Activated T-cell treated with anti-CD3 and anti-CD28 coated beads, Interleukin-2, amount 50 U/mL, for 4 hours (primary cell): ENCODE data around the gene CMSS1. TPM values are rescaled to one million over a fixed set of nuclear protein-coding genes. Genes with fewer than 3 reads are reported as not detected.

Source experiments
- ATAC-seq, 2 donors: fragments of 200-7000 bp; cut with Tn5 transposase; one replicate each; pipeline ENCODE4 v1.10.0; 2021
- DNase-seq: peaks from one replicate; pipeline ENCODE4 v3.0.0-alpha.2; 2020
- H3K27me3 Mint-ChIP-seq: one replicate; pipeline ENCODE4 v1.8.0; 2021; ENCODE audit warnings: low read depth, mixed read lengths
- H3K36me3 Mint-ChIP-seq: one replicate; pipeline ENCODE4 v1.8.0; 2022; ENCODE audit warnings: mixed read lengths; ENCODE audit not compliant: insufficient read depth
- H3K4me1 Mint-ChIP-seq: one replicate; pipeline ENCODE4 v1.8.0; 2021; ENCODE audit warnings: low read depth, mixed read lengths
- H3K4me3 Mint-ChIP-seq: one replicate; pipeline ENCODE4 v1.8.0; 2021; ENCODE audit warnings: mild to moderate bottlenecking, moderate library complexity, mixed read lengths
- H3K9me3 Mint-ChIP-seq: one replicate; pipeline ENCODE4 v1.8.0; 2021; ENCODE audit warnings: mixed read lengths
- total RNA-seq, 3 donors: library from RNA; stranded (reverse); gene quantifications; one replicate each; pipeline ENCODE4 v1.2.1, GENCODE V29; 2021

The CMSS1 gene
- total RNA-seq, 3 donors from 2014 or later, result 126 to 157 (median 136) TPM

DNA sequence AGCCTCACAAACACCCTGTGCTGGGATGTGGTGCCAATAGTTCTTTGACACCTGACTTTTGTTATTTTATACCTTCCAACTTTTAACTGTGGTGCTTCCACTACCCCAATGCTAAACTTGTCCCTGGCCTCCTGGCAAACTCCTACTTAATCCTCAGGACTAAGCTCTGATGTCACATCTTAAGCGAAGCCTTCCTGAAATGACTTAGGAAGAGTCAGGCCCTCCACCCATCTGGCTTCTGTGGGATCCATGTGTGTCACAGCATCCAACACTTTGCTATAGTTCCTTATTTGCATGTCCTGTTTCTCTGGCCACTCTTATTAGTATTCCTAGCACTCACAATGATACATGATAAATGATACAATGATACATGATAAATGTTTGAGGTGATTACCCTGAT is 163.5 kb downstream of the CMSS1 start:
- no peaks in the 10 kb centered on the region for H3K4me1 Mint-ChIP-seq
- H3K27me3 Mint-ChIP-seq, result no peaks in the 10 kb centered on the region
- peaks cover 8% of the 10 kb centered on the region for H3K9me3 Mint-ChIP-seq
- H3K4me3 Mint-ChIP-seq, result no peak overlapping the region
- DNase-seq (no peak), ATAC-seq (no peak)
- H3K36me3 Mint-ChIP-seq, result peaks cover 12% of the 10 kb centered on the region

- no peak for DNase-seq
- no peak for ATAC-seq
- Mint-ChIP-seq H3K27me3 (no peaks in the 10 kb centered on the region), H3K9me3 (no peaks in the 10 kb centered on the region), H3K4me3 (no peak overlapping the region), H3K4me1 (no peaks in the 10 kb centered on the region), H3K36me3 (peaks cover 5% of the 10 kb centered on the region)
These were observed 165.0 kb downstream of the CMSS1 start for GRCh38 chr3:99982650-99983049.

DNA sequence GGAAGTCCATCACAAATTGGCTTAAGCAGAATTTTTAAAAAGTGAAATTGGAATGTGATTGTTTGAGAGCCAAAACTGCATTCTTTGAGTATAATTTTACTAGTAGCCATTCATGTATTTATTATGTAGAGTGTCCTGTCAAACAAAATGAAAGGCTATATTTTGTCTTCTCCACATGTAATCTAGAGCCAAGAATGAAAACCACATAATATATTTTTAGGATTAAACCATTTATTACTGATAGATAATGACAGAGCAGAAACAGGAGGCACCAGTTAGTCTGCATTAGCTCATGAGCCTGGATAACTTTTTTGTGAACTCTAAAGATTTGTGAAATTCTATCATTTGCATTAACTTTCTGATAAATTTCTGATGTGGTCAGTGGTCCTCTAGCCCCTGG is 166.5 kb downstream of the CMSS1 start:
- no peaks in the 10 kb centered on the region for H3K27me3 Mint-ChIP-seq
- H3K4me1 Mint-ChIP-seq, result no peaks in the 10 kb centered on the region
- H3K4me3 Mint-ChIP-seq, result no peak overlapping the region
- H3K36me3 Mint-ChIP-seq, result peaks cover 5% of the 10 kb centered on the region
- ATAC-seq, result no peak
- no peaks in the 10 kb centered on the region for H3K9me3 Mint-ChIP-seq
- no peak for DNase-seq

DNA sequence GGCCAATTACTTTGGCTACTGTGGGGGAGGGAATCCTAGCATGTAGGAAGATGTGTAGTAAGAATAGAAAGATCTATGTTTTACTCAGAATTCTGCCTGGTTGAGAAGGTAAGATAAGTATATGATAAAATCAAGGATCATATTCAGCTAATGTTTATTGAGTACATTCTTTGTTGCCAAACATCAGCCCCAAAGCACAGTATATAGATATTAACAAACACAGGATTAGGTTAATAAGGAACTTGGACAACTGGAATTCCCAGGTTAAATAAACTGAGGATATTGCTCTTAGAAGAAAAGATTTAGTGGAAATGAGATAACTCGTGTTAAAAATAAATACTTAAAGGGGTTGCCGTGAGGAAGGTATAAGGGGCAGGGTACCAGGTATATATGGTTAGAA is 167.0 kb downstream of the CMSS1 start:
- Mint-ChIP-seq H3K36me3 (peaks cover 5% of the 10 kb centered on the region), H3K27me3 (no peaks in the 10 kb centered on the region), H3K4me1 (no peaks in the 10 kb centered on the region), H3K9me3 (no peaks in the 10 kb centered on the region), H3K4me3 (no peak overlapping the region)
- no peak for DNase-seq
- ATAC-seq, result no peak

DNA sequence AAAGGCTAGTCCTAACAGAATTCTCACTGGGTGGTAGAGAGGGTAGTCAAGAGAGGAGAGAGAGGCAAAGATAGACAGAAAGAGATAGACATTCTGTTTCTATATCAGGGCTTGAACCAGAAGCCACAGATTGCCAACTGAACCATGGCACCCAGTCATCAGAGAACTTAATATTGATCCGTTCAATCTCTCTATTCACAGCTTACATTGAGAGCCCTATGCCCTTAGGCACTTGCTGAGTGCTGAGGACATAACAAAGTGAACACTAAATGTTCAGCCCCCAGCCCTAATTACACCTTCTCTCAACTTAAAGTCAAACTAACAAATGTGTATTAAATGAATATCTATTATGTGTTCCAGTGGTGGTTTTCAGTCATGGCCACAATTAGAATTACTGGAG is 172.5 kb downstream of the CMSS1 start:
- no peak overlapping the region for H3K4me3 Mint-ChIP-seq
- DNase-seq (no peak), ATAC-seq (no peak)
- H3K27me3 Mint-ChIP-seq, result no peaks in the 10 kb centered on the region
- H3K9me3 Mint-ChIP-seq, result peaks cover 19% of the 10 kb centered on the region
- peaks cover 20% of the 10 kb centered on the region for H3K36me3 Mint-ChIP-seq
- H3K4me1 Mint-ChIP-seq, result no peaks in the 10 kb centered on the region

DNA sequence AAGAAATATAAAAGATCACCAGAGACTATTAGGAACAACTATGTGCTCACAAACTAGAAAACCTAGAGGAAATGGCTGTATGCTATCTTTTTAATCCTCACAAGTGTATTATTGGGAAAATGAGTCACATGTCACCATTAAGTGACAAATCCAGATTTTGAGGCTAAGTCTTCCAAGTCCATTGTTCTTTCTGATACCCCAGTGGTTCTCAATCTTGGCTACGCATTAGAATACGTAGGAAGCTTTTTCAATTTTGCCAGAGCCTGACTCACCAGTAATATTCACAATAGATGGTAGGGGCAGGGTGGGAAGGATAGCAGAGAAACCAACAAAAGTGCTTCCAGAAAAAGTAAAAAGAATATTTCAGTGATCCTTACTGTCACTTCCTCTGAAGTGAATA is 179.6 kb downstream of the CMSS1 start:
- Mint-ChIP-seq H3K4me3 (no peak overlapping the region), H3K27me3 (no peaks in the 10 kb centered on the region), H3K9me3 (peaks cover 18% of the 10 kb centered on the region), H3K36me3 (peaks cover 29% of the 10 kb centered on the region), H3K4me1 (no peaks in the 10 kb centered on the region)
- no peak for DNase-seq
- no peak for ATAC-seq

GRCh38 chr3:99999536-99999935 is 181.9 kb downstream of the CMSS1 start:
- peaks cover 10% of the 10 kb centered on the region for H3K36me3 Mint-ChIP-seq
- H3K9me3 Mint-ChIP-seq, result no peaks in the 10 kb centered on the region
- ATAC-seq, result no peak
- H3K4me3 Mint-ChIP-seq, result no peak overlapping the region
- H3K27me3 Mint-ChIP-seq, result no peaks in the 10 kb centered on the region
- H3K4me1 Mint-ChIP-seq, result peaks cover 2% of the 10 kb centered on the region
- no peak for DNase-seq

- Mint-ChIP-seq H3K27me3 (no peaks in the 10 kb centered on the region), H3K4me1 (peaks cover 2% of the 10 kb centered on the region), H3K36me3 (peaks cover 7% of the 10 kb centered on the region), H3K9me3 (no peaks in the 10 kb centered on the region), H3K4me3 (no peak overlapping the region)
- ATAC-seq, result no peak
- no peak for DNase-seq
These were observed 183.4 kb downstream of the CMSS1 start for GRCh38 chr3:100001083-100001482.

DNA sequence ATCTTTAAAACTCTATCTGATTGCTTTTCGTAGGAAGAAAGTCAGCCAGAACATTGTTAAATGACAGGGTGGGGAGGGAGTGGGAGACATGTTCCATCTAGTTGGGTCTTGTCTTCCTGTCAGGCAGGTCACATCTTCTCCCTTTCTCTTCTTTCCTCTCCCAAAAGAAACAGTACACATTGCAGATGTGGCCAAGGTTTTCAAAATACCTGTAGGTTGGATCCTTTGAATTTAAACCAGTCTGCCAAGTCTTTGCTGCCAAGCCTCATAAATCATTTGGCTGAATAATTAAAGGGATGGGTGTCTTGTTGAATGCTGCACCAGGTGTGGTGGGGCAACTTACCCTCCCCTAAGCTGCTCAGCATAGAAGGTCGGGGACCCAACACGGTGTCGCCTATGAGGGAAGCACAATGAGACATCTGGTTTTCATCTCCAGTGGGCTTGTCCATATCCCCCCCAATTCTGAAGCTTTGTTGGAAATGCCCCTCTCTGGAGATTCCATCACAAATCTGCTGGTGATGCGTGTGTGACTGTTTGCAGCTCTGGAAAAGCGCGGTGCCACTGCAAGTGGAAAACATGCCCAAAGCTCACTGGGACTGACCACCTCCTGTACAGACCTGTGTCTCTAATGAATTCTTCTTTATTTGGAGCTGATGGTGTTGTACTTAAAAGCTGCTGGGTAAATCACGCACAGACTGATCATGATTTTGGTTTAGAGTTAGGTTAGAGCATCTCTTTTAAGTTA is 184.0 kb downstream of the CMSS1 start:
- peaks cover 2% of the 10 kb centered on the region for H3K4me1 Mint-ChIP-seq
- no peaks in the 10 kb centered on the region for H3K9me3 Mint-ChIP-seq
- DNase-seq (no peak), ATAC-seq (no peak)
- no peaks in the 10 kb centered on the region for H3K27me3 Mint-ChIP-seq
- no peak overlapping the region for H3K4me3 Mint-ChIP-seq
- peaks cover 4% of the 10 kb centered on the region for H3K36me3 Mint-ChIP-seq

DNA sequence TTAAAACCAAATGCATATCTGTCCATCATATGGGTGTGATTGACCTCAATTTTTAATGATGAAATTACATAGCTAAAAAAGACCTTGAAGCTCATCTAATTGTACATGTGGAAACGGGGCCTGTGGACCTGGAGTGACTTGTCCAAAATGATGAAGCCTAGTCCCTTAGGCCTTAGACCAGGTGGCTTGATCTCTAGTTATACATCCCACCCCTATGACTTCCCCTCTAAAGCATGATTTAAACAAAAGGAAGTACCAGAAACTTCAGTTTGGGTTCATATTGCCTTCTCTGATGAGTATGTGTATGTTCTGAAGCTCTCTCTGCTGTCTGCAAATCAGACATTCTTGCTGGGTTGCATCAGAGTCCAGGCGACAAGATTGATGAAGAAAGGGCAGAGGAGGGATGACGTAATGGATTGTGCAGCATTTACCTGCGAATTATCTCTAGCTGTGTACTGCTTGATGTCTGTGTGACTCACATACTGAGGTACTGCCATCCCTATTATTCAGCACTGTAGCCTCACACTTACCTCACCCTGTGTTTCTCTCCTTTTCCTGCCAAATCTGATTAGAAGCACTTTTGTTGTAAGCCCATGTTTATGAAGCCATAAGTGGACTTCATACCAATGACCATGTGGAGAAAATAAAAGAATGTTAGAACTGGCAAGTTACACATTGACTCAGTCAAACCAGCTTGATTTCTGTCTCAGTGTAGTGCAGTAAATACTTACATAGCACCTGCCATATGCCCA is 185.1 kb downstream of the CMSS1 start:
- Mint-ChIP-seq H3K9me3 (no peaks in the 10 kb centered on the region), H3K36me3 (peaks cover 4% of the 10 kb centered on the region), H3K4me3 (no peak overlapping the region), H3K4me1 (peaks cover 2% of the 10 kb centered on the region), H3K27me3 (no peaks in the 10 kb centered on the region)
- DNase-seq (no peak), ATAC-seq (no peak)

DNA sequence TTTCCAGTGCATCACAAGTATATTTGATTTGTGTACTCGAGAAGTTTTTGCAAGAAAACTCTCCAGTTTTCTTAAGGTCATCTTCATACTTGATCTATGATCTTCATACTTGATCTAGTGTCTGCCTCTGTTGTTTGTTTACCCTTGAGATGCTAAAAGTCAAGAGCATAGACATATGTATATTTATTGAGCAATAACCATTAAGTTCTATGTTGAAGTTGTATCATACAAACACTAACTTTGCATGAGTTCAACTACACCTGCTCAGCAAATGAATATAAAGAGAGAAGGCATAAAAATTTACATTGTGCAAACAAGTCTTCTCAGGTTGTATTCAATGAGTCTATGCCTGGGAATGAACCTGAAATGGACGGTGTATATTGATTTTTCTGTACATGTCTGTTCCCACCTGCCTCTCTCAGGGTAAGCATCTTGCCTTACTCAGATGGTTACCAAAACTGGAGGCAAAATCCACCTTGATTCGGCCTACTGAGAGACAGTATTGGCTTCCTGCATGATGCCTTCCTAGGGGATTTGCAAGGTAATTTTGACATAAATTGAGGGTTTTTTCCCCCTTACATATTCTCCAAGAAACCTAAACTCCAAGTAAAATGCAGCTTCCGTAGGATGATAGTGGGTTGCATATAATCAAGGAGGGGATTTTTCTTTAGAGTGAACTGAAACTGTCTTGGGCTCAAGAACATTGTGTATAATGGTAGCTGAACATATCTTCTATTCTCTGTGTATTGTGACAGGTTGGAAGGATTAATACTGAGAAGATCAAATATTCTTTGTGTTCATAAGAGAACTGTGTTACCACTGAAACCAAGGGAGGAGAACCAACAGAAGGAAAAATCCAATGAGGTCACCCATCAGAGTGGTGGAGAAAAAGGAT is 186.2 kb downstream of the CMSS1 start:
- no peak for DNase-seq
- H3K9me3 Mint-ChIP-seq, result no peaks in the 10 kb centered on the region
- no peak for ATAC-seq
- H3K4me3 Mint-ChIP-seq, result no peak overlapping the region
- peaks cover under 1% of the 10 kb centered on the region for H3K36me3 Mint-ChIP-seq
- no peaks in the 10 kb centered on the region for H3K27me3 Mint-ChIP-seq
- peaks cover 2% of the 10 kb centered on the region for H3K4me1 Mint-ChIP-seq

DNA sequence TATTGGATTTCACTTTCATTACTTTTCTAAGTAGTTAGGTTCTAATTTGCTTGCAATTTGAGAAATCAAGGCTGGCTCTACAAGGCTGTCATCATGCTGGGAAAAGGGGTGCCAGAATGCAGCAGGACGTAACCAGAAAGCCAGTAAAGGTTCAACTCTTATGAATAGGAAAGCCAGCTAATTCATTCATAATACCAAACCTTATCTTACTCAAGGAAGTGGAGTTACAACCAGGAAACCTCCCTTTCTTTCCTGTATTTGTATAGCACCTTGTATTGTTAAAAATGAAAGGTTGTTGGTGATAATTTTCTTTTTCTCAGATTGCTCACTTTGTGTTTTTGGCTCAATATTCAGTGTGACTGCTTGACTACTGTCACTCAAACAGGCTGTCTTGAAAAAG is 187.3 kb downstream of the CMSS1 start:
- Mint-ChIP-seq H3K4me1 (peaks cover 2% of the 10 kb centered on the region), H3K36me3 (no peaks in the 10 kb centered on the region), H3K27me3 (no peaks in the 10 kb centered on the region), H3K9me3 (no peaks in the 10 kb centered on the region), H3K4me3 (no peak overlapping the region)
- DNase-seq (no peak), ATAC-seq (no peak)

DNA sequence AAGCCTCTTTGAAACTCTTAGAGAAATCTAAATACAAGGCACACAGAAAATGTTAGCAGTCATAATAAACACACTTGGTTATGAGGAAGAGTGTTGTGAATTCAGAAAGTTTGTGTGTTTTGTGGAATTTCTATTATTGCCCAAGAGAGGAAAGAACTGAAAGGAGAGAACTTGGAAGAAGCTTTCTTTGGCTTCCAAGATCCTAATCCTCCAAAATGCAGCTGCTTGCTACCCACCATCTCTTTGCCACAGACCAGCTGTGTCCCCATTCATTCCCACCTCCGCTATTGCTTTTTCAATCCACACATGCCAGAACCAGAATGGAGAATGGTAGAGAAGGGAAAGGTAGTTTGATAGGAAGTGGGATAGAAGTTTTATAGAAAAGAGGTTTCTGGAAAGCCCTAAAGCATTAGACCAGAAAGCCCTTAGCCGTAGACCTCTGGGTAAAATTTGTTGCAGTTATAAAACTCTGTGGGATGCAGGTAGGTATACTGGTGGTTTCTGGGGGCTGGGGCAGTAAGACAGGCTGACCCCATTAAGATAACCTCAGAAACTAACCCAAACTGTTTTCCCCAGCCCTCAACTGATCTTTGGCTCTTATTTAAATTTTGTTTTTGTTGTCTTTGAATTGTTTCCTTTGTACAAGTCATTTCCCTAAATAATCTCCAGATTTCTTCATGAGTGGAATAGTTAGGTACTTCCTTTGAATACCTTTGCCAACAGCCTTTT is 188.2 kb downstream of the CMSS1 start:
- no peak for DNase-seq
- Mint-ChIP-seq H3K4me1 (peaks cover 2% of the 10 kb centered on the region), H3K9me3 (no peaks in the 10 kb centered on the region), H3K27me3 (no peaks in the 10 kb centered on the region), H3K36me3 (peaks cover under 1% of the 10 kb centered on the region), H3K4me3 (no peak overlapping the region)
- no peak for ATAC-seq
